HL-60 (cell line): ENCODE data around the gene EPHA1.
"Not testable (repeated sequence)": the region's sequence is repeated elsewhere in the genome, so short reads cannot be mapped to it uniquely, and the experiment has no call there.

ENCODE experiments used
- GABPA ChIP-seq: IDR thresholded peaks from 2 replicates; pipeline ENCODE4 v1.6.1; 2012; ENCODE audit warnings: low read depth
- POLR2AphosphoS5 ChIP-seq: IDR thresholded peaks from 2 replicates; pipeline ENCODE4 v1.6.1; 2012; ENCODE audit warnings: low read depth
- SPI1 ChIP-seq: IDR thresholded peaks from 2 replicates; pipeline ENCODE4 v1.6.1; 2012; ENCODE audit warnings: low read depth, mild to moderate bottlenecking, borderline replicate concordance
- TF ChIP-seq, protein P1 (sequence below): IDR thresholded peaks from one replicate; pipeline ENCODE4 v1.5.1; 2011; ENCODE audit warnings: low read length, control low read depth, inconsistent platforms; ENCODE audit not compliant: insufficient read depth
- TF ChIP-seq, protein P2 (sequence below): IDR thresholded peaks from 2 replicates; pipeline ENCODE4 v1.6.1; 2012; ENCODE audit warnings: low read depth; ENCODE audit not compliant: insufficient replicate concordance

DNA sequence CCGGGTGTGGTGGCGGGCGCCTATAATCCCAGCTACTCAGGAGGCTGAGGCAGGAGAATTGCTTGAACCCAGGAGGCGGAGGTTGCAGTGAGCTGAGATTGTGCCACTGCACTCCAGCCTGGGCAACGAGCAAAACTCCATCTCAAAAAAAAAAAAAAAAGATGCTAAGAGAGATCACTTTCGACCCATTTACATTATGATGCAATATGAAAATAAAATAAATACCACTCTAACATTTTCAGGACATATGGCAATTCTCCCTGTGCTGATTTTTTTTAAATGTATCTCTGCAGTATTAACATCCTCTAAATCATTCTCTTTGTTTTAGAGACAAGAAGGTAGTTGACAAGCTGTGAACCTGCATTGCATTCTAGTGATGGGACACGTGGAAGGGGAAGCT, 6.6 kb upstream of the EPHA1 start:
- TF ChIP-seq, protein P1, sequence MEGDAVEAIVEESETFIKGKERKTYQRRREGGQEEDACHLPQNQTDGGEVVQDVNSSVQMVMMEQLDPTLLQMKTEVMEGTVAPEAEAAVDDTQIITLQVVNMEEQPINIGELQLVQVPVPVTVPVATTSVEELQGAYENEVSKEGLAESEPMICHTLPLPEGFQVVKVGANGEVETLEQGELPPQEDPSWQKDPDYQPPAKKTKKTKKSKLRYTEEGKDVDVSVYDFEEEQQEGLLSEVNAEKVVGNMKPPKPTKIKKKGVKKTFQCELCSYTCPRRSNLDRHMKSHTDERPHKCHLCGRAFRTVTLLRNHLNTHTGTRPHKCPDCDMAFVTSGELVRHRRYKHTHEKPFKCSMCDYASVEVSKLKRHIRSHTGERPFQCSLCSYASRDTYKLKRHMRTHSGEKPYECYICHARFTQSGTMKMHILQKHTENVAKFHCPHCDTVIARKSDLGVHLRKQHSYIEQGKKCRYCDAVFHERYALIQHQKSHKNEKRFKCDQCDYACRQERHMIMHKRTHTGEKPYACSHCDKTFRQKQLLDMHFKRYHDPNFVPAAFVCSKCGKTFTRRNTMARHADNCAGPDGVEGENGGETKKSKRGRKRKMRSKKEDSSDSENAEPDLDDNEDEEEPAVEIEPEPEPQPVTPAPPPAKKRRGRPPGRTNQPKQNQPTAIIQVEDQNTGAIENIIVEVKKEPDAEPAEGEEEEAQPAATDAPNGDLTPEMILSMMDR: not testable (repeated sequence)
- not testable (repeated sequence) for TF ChIP-seq POLR2AphosphoS5, SPI1, GABPA
- TF ChIP-seq, protein P2, sequence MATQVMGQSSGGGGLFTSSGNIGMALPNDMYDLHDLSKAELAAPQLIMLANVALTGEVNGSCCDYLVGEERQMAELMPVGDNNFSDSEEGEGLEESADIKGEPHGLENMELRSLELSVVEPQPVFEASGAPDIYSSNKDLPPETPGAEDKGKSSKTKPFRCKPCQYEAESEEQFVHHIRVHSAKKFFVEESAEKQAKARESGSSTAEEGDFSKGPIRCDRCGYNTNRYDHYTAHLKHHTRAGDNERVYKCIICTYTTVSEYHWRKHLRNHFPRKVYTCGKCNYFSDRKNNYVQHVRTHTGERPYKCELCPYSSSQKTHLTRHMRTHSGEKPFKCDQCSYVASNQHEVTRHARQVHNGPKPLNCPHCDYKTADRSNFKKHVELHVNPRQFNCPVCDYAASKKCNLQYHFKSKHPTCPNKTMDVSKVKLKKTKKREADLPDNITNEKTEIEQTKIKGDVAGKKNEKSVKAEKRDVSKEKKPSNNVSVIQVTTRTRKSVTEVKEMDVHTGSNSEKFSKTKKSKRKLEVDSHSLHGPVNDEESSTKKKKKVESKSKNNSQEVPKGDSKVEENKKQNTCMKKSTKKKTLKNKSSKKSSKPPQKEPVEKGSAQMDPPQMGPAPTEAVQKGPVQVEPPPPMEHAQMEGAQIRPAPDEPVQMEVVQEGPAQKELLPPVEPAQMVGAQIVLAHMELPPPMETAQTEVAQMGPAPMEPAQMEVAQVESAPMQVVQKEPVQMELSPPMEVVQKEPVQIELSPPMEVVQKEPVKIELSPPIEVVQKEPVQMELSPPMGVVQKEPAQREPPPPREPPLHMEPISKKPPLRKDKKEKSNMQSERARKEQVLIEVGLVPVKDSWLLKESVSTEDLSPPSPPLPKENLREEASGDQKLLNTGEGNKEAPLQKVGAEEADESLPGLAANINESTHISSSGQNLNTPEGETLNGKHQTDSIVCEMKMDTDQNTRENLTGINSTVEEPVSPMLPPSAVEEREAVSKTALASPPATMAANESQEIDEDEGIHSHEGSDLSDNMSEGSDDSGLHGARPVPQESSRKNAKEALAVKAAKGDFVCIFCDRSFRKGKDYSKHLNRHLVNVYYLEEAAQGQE: not testable (repeated sequence)
